ENCODE results near the gene FAM76B.
A peak's percentile ranks its signal among the peaks of the same experiment; 100 is the strongest.

Gene FAM76B

DNA sequence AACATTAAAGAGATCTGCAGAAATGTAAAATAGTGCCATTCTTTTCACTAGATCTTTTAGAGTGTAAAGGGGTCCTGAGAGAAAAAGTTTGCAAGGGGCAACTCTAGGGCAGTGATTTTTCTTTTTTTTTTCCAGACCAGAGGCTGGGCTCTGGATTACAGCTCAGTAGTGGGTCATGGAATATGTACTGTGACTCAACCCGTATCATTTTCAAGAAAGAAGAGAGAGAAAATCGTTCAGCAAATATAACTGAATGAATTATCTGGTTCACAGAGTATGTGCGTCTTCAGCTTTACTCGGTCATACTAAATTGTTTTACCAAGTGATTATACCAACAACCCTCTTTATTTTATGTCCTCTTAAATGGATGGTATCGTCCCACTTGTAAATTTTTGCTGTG, 4.5 kb upstream of the FAM76B start:
- DNase-seq, result no peak
- in situ Hi-C loops (cut with HindIII; ENCODE audit: low pct_ligation_motif_present, low pct_unique_long_range_greater_than_20kb, low sequenced_read_pairs), result no loop called here

DNA sequence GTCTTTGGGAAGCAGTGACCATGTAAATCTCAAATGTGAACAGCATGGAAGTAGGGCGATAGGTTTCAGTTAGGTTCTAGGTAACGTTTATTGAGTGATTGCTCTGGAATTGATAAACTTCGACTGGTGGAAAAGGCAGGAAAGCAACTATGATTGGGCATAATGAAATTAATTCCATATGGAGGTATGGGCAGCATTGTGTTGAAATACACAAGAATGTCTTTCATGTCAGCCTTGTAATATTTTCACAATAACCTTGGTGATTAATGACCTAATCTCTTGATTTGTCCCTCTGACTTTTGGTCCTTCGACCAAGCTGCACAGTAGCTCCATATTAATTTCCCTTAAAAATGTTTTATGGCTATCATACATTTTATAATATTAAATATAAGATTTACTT, 3.5 kb upstream of the FAM76B start:
- DNase-seq, result no peak
- in situ Hi-C loops (cut with HindIII; ENCODE audit: low pct_ligation_motif_present, low pct_unique_long_range_greater_than_20kb, low sequenced_read_pairs), result no loop called here

DNA sequence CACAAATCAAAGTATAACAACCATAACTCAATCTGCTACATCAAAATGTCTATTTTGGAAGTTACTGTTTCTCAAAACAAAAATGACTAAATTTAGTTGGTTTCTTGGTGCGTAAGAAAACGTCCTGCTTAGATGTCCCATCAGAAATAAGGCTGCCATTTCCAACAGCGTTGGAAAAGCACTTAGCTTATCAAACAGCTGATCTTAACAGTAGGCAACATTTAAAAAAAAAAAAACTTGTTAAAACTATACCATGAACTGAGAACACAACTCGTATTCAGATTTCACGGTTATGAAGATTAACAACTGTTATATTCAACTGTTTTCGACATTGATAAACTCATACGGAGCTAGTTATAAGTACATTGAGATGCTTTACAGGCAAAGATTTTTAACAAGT, 3.1 kb upstream of the FAM76B start:
- DNase-seq, result no peak
- in situ Hi-C loops (cut with HindIII; ENCODE audit: low pct_ligation_motif_present, low pct_unique_long_range_greater_than_20kb, low sequenced_read_pairs), result no loop called here

DNA sequence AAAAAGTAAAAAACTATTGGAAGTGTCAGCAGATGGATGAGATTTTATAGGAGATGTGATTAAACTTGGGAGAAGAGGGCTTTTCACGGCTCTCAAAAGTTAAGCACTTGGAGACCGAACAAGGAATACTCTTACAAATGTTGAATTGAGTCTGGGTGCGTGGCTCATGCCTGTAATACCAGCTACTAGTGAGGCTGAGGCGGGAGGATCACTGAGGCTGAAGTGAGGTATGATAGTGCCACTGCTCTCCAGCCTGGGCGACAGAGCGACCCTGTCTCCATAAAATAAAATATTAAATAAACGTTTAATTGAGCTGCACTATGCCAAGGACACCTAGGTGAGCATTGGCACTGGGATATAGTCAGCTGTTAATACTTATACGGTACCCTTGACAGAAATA, 2.6 kb upstream of the FAM76B start:
- in situ Hi-C loops (cut with HindIII; ENCODE audit: low pct_ligation_motif_present, low pct_unique_long_range_greater_than_20kb, low sequenced_read_pairs), result no loop called here
- no peak for DNase-seq

DNA sequence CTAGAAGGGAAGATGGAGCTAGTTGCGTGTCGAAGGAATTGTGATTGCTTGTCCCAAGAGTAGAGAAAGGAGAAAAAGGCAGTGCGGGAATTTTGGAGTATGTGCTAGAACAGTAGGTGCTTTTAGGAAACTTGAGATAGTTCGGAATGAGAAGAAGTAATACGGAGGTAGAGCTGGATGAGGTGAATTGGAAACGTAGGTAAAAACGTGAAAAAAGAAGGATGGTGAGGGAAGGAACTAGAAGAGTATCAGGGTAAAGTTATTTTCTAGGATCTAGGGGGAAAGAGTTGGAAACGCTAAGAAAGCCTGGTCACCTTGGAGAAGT, 2.1 kb upstream of the FAM76B start:
- DNase-seq, result no peak
- in situ Hi-C loops (cut with HindIII; ENCODE audit: low pct_ligation_motif_present, low pct_unique_long_range_greater_than_20kb, low sequenced_read_pairs), result no loop called here

DNA sequence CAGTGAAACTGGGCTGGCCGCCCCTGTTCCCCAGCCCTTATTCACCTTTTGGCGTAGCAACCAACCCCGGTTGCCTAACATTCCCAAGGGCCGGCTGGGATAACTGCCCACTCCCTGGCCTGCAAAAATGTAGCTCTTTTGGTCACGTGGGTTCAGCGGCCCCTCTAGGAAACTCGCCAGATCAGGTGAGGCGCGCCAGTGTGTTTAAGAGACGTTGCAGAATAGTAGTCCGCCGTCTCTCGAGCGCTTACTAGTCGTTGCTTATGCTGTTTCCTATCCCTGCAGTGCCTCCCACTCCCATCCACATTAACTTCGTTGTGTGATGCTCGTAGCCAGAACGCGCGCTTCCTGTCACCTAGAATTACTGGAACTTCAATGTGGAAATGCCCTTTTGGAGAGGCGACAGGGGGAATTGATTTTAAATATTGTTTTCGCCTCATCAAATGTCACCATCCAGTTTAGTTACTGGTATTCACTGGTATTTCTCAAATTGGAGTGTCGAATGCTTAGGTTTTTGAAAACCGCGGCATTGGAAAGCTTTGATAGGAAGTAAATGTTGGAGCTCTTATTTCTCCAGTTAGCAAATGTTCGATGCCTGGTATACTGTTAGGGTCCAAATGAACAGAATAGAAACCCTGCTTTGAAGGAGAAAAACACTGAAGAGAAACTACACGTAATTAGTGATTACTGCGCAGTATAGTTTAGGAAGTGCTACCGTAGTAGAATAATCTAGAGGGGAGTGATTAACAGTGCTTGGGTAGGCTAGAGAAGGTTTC, 1.5 kb upstream of the FAM76B start:
- in situ Hi-C loops (cut with HindIII; ENCODE audit: low pct_ligation_motif_present, low pct_unique_long_range_greater_than_20kb, low sequenced_read_pairs), result no loop called here
- DNase-seq, result peak; percentile 46

DNA sequence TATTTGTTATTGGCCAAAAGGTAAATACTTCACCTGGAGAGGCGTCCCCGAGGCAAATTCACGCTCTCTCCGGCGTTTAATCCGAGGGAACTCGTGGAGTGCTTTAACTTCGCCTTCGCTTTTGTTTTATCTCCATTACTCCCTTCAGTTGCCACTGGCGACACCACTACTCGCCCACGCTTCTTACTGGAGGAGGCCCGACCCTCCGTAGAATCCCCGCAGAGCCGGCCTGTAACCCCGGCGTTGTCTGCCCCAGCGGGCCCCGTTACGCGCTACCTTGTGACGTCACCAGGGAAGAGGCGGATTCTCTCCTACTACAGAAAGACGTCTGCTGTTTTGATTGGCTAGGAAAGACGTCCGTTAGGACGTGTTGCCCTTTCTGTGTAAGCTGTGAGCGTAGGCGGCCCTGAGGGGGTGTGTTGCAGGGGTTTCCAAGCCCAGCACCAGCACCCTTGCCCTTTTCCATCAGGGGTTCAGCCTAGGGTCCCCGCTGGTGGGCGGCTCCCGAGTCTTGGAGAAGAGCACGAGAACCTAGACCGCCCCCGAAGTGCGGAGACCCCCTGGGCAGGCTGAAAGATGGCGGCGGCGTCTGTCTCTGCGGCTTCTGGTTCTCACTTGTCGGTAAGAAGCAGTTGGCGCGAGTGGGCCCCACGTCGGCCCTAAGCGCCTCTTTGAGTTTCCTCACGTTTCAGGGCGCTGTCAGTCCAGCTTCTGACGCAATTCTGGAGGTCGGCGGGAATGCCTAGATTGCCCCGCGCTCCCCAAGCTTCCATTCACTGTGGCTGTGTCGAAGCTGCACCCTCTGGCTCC, 746 bp upstream of the FAM76B start, which contains the start of gene CEP57:
Gene CEP57 (plus strand): TSS at position 376 of the 810 bp plus-strand sequence. CDS start 201 bp downstream, at position 577.
- in situ Hi-C loops (cut with HindIII; ENCODE audit: low pct_ligation_motif_present, low pct_unique_long_range_greater_than_20kb, low sequenced_read_pairs), result no loop called here
- peak; percentile 97 for DNase-seq

DNA sequence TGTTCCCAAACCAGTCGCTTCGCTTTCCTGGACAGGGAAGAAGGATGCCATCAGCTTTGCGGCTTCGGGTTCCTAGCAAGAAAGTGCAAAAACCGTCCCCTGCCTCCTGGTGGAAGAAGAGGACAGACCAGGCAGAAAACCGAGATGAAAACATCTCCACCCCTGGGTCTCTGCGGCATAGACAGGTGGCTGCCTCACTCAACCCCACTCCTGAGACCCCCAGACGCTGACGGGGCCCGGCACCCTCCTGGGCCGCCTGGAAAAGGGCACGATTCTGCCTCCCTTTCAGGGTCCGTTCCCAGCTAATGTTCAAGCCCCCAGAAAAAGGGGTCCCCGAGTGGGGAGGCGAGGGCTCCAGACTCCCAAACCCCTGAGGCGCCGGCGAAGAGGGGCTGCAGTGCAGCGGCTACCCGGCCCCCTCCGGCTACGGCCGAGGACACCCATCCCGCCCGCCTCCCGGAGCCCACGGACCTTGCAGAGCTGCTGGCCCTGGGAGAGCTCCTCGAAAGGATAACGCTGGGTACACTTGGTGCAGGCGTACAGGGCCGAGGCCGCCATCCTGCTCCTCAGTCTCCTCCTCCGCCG, 569 bp downstream of the FAM76B start:
- DNase-seq, result peak; percentile 51
- in situ Hi-C loops (cut with HindIII; ENCODE audit: low pct_ligation_motif_present, low pct_unique_long_range_greater_than_20kb, low sequenced_read_pairs), result no loop called here

DNA sequence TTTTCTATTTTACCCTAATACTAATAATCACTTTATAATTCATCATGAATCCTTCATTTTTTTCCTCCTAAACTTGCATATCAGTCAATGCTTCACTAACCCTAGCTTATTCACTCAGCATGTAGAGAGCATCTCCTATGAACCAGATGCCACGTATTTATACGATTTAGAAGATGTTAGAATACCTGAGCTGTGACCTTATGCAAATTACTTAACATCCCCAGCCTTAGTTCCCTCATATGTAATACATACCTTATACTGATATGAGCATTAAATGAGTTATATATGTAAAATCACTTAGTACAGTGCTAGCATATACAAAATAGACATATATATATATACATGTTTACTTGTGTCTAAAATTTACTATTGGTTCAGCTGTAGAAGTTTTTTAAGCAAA, 9.0 kb downstream of the FAM76B start:
- no peak for DNase-seq
- in situ Hi-C loops (cut with HindIII; ENCODE audit: low pct_ligation_motif_present, low pct_unique_long_range_greater_than_20kb, low sequenced_read_pairs), result no loop called here

DNA sequence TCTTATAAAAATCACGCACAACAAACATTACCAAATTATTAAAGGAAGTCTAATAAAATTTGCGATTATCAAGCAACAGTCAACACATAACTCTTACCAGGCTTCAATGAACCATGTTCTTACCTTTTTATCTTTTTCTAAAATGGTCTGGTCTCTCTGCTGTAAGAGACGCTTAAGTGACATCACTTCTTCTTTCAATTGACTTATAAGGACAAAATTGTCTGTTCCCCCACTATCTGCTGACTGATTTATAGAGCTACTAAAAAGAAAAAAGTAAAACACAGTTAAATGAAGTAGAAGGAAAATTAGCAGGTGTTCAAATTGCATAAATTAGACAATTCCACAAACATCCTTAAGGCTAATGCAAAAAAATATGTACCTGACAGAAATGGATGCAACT, 10.9 kb downstream of the FAM76B start:
- no peak for DNase-seq
- in situ Hi-C loops (cut with HindIII; ENCODE audit: low pct_ligation_motif_present, low pct_unique_long_range_greater_than_20kb, low sequenced_read_pairs), result no loop called here

DNA sequence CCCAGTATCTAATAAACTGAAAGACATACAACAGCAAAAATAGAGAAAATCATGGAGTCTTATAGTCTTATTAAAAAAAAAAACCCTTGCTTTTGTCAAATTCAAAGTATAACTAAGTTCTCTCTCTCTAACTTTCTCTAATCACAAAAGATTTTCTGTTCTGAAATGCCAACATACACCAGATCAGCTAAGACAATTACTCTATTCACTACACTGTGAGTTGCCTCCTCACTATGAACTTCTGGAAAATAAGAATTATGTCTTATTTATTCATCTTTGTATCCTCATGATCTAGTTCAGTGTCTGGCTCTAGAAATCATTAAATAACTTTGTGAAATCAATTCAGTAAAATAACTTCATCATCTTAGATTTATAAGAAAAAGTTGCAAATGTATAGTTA, 12.7 kb downstream of the FAM76B start:
- DNase-seq, result no peak
- in situ Hi-C loops (cut with HindIII; ENCODE audit: low pct_ligation_motif_present, low pct_unique_long_range_greater_than_20kb, low sequenced_read_pairs), result no loop called here

DNA sequence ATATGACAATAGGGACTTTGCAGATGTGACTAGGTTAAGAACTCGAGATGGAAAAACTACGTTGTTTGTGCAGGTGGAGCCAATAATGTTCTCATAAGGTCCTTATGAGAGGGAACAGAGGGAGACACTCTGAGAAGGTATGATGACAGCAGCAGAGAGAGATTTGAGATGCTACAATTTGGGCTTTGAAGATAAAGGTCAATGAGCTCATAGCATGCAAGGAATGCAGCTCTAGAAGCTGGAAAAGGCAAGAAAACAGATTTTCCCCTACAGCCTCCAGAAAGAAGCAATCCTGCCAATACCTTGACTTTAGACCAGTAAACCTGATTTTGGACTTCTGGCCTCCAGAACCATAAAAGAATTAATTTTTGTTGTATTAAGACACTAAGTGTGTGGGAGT, 21.1 kb downstream of the FAM76B start:
- in situ Hi-C loops (cut with HindIII; ENCODE audit: low pct_ligation_motif_present, low pct_unique_long_range_greater_than_20kb, low sequenced_read_pairs), result no loop called here

DNA sequence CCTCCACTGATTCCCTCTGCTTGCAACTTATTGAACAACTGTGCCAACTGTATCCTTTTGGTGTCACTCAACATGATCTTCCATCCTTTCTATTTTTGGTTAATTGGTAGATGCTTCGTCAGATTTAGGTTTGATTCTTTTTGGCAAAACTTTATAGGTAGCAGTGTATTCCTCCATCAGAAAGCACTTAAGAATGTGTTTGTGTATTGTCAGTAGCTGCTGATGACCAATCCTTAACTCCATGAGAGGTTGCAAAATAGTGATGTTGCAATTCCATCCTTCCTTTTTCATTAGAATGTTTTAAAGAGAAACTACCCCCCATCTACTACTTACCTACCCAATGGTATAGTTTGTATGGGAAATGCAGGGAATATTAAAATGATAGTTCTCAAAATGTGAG, 22.1 kb downstream of the FAM76B start:
- in situ Hi-C loops (cut with HindIII; ENCODE audit: low pct_ligation_motif_present, low pct_unique_long_range_greater_than_20kb, low sequenced_read_pairs), result no loop called here

More for the DNA sequence above, 21.1 kb downstream of the FAM76B start:
- no peak for DNase-seq

DNA sequence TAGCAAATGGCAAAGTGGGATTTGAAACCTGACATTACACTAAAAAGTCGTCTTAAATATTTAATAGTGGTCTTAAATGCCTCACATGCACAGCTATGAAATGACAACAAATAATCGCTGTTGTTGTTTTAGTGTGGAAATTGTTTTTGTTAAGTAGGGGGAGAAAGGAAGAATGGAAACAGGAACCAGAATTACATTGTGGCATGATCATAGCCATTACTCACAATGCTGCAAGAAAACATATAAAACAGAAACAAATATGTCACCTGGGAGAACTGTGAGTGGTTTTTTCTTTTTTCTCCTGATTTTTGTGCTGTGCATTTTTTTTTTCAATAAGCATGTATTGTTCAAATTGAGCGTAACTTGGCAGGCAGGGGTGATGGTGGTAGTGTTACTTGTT, 22.9 kb downstream of the FAM76B start:
- DNase-seq, result no peak
- in situ Hi-C loops (cut with HindIII; ENCODE audit: low pct_ligation_motif_present, low pct_unique_long_range_greater_than_20kb, low sequenced_read_pairs), result no loop called here

More for the DNA sequence above, 22.1 kb downstream of the FAM76B start:
- no peak for DNase-seq

DNA sequence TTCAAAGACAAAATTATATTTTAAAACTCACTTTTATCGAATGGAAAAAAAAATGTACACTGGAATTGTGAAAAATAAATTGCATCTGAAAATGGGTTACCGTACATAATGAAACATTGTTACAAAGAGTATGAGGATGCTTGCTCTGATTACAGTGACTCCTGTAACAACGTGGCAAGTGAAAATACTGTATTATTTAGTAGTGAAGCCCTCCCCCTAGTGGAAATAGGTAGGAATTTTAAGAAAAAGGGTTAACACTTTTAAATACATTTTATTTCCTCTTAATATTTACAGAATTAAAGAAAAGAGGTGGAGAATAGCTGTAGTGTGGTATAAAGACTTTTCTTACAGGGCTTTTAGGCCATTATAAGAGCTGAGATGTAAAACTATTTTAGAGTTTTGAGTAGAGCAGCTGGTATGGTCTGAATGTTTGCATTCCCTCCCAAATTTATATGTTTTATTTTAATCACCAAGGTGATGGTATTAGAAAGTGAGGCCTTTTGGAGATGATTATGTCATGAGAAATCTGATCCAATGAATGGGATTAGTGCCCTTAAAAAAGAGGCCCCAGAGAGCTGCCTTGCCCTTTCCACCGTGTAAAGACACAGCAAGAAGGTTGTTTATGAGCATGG, 25.2 kb downstream of the FAM76B start:
- in situ Hi-C loops (cut with HindIII; ENCODE audit: low pct_ligation_motif_present, low pct_unique_long_range_greater_than_20kb, low sequenced_read_pairs), result no loop called here
- DNase-seq, result peak; percentile 52

DNA sequence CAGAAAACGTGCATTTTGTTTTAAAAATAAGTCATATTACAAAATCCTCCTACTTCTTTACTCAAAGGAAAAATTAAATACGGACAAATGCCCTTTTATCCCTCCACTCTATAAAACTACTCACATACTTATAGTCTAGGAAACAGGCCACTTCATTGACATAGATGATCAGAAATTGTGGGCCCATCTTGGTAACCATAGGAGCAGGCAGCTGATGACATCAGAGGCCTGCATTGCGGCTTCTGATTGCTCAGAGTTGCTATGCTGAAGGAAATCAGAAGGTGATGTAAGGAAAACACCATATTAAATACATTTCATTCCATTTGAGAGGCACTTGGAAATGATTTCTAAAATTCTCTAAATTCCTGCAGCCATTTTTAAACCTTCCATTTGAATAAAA, 27.0 kb downstream of the FAM76B start:
- DNase-seq, result no peak
- in situ Hi-C loops (cut with HindIII; ENCODE audit: low pct_ligation_motif_present, low pct_unique_long_range_greater_than_20kb, low sequenced_read_pairs), result no loop called here

DNA sequence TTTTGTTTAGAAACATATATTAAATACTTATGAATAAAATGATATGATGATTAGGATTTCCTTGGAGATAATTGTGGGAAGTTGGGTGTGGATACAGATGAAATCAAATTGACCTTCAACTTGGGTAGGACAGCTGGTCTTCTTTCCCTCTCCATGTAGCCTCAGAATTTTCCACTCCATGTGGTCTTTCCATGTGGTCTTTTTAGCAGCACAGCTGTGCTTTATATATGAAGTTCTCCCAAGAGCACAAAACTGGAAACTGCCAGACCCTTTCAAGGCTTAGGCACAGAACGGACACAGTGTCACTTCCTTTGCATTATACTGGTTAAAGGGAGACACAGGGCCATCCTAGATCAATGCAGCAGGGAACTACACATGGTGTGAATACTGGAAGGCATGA, 28.6 kb downstream of the FAM76B start:
- in situ Hi-C loops (cut with HindIII; ENCODE audit: low pct_ligation_motif_present, low pct_unique_long_range_greater_than_20kb, low sequenced_read_pairs), result no loop called here
- DNase-seq, result no peak

DNA sequence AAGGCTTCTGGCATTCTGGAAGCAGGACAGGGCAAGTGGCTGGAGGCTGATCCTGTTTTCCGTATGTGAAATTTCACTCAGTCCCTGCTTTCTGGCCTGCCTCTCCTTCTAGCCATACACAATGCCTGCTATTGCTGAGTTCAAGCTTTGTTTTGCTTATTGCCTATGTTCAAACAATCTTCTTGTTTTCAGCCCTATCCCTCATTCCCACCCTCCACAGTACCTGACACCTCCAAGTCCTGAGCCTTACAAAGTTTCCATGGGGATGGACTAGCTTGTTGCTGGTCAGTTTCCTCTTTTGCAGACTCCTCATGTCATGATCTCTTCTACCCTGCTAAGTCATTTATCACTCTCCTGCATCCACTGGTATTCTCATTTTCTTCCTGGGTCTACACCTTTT, 38.1 kb downstream of the FAM76B start:
- no peak for DNase-seq
- in situ Hi-C loops (cut with HindIII; ENCODE audit: low pct_ligation_motif_present, low pct_unique_long_range_greater_than_20kb, low sequenced_read_pairs), result no loop called here

DNA sequence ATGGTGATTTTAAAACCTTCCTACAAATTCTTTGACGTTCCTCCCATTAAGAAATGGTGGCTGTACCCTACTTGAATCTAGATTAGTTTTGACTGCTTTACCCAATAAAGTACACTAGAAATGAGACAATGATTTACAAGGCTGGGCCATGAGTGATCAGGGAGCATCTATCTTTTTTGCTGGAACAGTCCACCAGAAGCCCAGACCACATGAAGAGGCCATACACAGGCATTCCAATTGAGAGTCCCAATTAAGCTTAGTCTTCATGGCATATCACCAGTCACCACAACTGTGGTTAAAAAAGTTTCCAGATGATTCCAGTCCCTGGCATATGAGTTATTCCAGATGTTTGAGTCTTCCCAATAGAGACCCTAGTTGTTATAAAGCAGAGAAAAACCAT, 39.5 kb downstream of the FAM76B start:
- DNase-seq, result no peak
- in situ Hi-C loops (cut with HindIII; ENCODE audit: low pct_ligation_motif_present, low pct_unique_long_range_greater_than_20kb, low sequenced_read_pairs), result no loop called here
